GM18505 (cell line): Measurements from ENCODE around the gene PMAIP1.
"Not testable (repeated sequence)": the region's sequence is repeated elsewhere in the genome, so short reads cannot be mapped to it uniquely, and the experiment has no call there.

Experiments used
- ATAC-seq: cut with Tn5 transposase; IDR thresholded peaks from one replicate; pipeline ENCODE4 v1.9.1; 2021; ENCODE audit not compliant: unreplicated experiment
- POLR2A ChIP-seq: IDR thresholded peaks from 4 replicates; pipeline ENCODE4 v1.6.1; 2011; ENCODE audit warnings: borderline replicate concordance; ENCODE audit not compliant: insufficient read depth, insufficient read length; ENCODE audit errors: extremely low read depth

The PMAIP1 gene

DNA sequence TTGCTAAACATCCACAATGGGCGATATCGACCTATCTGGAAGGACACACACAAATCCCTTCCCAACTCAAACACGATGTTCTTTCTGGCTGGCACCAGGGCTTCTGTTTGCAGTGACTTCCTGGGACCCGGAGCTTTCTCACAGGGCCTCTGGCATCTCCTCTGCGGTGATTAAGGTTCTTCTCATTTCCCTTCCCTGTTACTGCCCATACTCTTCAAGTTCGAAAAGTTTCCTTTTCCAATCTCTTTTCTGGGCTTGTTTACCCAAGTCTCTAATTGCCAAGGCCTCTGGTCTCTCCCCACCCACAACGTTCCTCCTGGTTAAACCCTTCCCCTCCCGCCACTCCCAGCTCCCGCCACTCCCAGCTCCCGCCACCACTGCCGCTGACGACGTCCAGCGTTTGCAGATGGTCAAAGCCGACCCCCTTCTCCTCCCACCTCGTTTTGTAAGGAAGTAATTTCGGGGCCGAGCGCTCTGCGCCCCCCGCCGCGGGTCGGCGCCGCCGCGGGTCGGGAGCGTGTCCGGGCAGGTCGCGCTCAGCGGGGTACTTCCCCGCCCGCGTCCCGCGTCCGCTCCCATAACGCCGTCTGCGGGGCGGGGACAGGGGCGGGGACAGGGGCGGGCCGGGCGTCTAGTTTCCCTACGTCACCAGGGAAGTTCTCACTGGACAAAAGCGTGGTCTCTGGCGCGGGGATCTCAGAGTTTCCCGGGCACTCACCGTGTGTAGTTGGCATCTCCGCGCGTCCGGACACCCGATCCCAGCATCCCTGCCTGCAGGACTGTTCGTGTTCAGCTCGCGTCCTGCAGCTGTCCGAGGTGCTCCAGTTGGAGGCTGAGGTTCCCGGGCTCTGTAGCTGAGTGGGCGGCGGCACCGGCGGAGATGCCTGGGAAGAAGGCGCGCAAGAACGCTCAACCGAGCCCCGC is at the start of gene PMAIP1:
Gene PMAIP1 (plus strand): TSS at position 699 of the 924 bp plus-strand sequence. CDS start 182 bp downstream, at position 881.
- ATAC-seq, result peak; percentile 67
- TF ChIP-seq POLR2A, result peak; percentile 100

GRCh38 chr18:59851784-59852399 is 47.9 kb upstream of the PMAIP1 start:
- TF ChIP-seq POLR2A, result no peak
- ATAC-seq, result no peak

DNA sequence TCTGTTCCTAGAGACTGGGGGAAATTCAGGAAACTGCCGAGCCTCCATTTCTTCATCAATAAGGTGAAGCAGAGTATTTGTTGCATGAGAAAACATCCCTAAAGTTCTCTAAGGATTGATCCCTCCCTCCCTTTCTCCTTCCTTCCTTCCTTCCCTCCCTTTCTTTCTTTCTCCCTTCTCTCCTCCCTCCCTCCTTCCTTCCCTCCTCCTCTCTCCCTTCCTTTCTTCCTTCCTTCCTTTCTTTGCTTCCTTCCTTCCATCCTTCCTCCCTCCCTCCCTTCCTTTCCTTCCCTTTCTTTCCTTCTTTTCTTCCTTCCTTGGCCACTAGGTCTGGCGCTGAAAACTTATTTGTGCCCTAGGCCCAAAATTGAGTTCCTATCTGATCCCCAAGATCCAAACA is 47.2 kb upstream of the PMAIP1 start:
- TF ChIP-seq POLR2A, result no peak
- no peak for ATAC-seq

DNA sequence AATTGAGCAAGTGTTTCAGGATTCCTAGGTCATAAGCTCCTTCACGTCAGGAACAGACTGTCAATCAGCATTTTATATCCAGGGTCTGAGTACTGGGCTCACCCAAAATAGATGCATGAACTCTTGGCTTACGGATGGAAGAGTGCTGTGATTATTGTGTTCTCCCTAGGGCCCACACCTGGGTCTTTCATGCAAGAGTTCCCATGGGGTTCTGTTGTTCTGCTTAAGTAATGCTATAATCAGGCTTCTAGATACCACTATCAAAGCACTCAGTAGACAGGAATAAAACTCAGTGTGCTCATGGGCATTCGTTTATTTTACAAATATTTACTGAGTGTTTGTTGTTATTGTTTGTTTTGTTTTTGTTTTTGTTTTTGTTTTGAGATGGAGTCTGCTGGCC is 46.4 kb upstream of the PMAIP1 start:
- no peak for ATAC-seq
- TF ChIP-seq POLR2A, result no peak

GRCh38 chr18:59853988-59854387 is 45.8 kb upstream of the PMAIP1 start:
- not testable (repeated sequence) for ATAC-seq

- no peak for ATAC-seq
- no peak for TF ChIP-seq POLR2A
These were observed 38.8 kb upstream of the PMAIP1 start for GRCh38 chr18:59861009-59861408.

DNA sequence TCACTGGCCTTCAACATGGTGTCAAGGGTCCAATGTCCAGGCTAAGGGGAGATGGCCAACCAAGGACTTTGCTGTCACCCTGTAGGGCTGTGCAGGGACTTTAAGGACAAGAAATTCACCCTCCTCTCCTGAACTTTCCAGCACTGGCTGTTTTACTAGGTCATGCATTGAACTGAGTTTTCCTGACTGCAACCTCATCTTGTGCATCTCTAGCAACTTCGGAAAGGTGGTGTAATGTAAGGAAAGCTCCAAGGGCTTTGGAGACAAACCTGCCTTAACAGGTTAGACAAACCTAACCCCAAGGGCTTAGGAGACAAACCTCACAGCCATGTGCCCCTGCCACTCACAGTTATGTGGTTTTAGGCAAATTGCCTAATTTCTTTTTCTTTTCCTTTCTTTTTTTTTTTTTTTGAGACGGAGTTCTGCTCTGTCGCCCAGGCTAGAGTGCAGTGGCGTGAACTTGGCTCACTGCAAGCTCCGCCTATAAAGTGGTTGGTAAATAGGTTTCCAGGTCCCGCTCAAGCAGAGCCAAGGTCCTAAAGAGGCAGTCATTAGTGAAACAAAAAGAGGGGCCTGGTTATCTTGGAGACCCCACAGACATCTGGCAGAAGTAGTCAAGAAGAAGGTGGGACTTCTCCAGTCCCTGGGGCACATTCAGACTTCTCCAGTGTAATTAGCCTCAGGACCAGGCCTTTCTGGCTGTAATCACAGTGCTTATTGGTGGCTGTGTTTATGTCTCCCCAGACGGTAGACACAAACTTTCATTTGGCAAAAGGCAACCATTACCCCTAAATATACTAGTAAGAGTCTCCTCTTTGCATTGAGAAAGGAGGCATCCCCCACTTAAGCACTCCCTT is 37.6 kb upstream of the PMAIP1 start:
- TF ChIP-seq POLR2A, result no peak
- peak; percentile 89 for ATAC-seq

DNA sequence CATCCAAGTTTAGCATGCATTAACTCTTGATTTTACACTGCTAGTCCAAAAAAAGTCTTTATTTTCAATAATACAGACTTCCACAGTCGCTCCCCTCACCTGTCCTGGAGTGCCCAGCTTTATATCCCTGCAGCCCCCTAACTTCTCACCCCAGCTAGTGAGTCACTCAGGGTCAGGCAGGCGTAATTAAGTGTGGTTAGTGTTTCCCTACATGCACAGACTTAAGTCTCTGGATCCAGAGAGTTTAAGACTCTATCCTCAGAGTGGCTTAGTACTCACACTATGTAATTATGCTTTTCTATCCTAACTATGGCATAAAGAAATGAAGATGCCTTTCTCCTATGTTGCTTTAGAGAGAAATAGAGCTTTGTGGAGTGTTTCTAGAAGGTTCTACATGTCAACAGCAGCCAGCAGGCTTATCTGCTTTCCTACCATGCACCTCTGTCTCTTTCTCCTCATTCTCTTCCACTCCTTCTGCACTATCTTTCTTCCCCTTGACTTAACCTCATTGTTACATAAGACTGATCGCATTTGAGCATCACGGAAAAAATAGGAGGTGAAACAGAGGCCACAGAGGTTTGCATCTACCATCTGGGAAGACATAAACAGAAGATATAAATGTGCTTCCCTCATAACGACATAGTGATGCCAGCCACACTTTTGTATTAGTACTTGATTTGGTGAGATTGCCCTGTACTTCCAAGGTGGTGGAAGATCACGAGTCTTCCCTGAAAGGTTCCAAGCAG is 34.4 kb upstream of the PMAIP1 start:
- no peak for ATAC-seq

GRCh38 chr18:59866551-59867269 is 33.1 kb upstream of the PMAIP1 start:
- ATAC-seq, result no peak
- TF ChIP-seq POLR2A, result no peak

More for the DNA sequence above, 34.4 kb upstream of the PMAIP1 start:
- TF ChIP-seq POLR2A, result no peak

- no peak for ATAC-seq
These were observed 32.3 kb upstream of the PMAIP1 start for GRCh38 chr18:59867337-59868104.

DNA sequence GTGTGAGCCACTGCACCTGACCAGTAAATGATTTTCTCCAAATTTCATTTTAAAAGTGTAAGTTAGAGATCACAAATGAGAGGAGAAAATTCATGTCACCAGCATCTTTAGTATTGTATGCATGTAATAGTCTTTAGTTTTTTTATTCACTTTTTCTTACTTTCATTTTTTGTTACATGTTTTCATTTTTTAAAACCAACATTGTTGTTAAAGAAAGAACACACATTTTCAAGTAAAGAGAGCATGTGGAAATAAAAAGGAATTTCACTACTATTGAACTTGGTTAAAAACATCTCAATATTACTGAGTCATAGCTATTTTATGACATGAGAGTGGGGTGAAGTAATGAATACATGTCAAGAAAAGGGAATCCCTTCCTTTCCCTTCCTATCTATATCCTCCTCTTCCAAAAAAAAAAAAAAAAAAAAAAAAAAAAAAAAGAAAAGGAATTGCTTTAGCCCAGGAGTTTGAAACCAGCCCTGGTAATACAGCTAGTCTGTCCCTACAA is 29.1 kb upstream of the PMAIP1 start:
- TF ChIP-seq POLR2A, result no peak
- no peak for ATAC-seq

More at GRCh38 chr18:59867337-59868104, 32.3 kb upstream of the PMAIP1 start:
- TF ChIP-seq POLR2A, result no peak

GRCh38 chr18:59871711-59872362 is 28.0 kb upstream of the PMAIP1 start:
- no peak for TF ChIP-seq POLR2A
- ATAC-seq, result no peak
